ENCODE measurements around the gene CHD5. TPM values are rescaled to one million over a fixed set of nuclear protein-coding genes. Genes with fewer than 3 reads are reported as not detected.

CHD5 gene
- total and polyA plus RNA-seq, 2 of the 13 experiments (the other 11 are each of a cell fraction or from before 2014, with no cell fraction given), result 0.02 to 0.21 TPM

DNA sequence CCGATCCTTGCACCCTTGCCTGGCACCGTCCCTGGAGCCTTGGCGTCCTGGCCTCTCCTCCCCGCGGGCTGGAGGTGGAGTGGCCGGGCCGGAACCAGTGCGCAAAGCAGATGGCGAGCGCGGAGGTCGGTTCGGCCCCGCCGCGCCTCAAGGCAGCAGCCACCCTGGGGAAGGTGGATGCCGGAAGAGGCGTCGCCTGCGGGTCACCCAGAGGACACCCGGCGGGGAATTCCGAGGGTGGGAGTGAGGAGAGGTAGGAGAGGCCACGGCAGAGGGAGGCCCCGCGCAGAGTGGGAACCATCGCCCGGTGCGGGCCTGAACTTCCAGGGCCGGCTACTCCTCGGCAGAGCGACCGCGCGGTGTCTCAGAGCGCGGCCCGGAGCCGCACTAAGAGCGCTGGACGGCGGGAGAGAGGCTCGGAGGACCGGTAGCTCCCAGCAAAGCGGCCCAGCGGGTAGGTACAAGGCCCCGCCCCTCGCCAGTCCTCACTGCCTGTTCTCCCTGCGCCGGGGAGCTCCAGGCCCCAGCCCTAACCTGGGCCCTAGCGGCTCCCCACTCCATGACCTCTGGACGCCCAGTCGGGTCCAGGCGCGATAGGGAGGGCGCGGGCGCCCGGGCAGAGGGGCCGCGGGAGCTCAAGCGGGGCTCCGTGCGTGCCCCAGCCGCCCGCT is 25.9 kb upstream of the CHD5 start, which contains the start of gene RNF207 (continued):
- TF ChIP-seq, protein P1, sequence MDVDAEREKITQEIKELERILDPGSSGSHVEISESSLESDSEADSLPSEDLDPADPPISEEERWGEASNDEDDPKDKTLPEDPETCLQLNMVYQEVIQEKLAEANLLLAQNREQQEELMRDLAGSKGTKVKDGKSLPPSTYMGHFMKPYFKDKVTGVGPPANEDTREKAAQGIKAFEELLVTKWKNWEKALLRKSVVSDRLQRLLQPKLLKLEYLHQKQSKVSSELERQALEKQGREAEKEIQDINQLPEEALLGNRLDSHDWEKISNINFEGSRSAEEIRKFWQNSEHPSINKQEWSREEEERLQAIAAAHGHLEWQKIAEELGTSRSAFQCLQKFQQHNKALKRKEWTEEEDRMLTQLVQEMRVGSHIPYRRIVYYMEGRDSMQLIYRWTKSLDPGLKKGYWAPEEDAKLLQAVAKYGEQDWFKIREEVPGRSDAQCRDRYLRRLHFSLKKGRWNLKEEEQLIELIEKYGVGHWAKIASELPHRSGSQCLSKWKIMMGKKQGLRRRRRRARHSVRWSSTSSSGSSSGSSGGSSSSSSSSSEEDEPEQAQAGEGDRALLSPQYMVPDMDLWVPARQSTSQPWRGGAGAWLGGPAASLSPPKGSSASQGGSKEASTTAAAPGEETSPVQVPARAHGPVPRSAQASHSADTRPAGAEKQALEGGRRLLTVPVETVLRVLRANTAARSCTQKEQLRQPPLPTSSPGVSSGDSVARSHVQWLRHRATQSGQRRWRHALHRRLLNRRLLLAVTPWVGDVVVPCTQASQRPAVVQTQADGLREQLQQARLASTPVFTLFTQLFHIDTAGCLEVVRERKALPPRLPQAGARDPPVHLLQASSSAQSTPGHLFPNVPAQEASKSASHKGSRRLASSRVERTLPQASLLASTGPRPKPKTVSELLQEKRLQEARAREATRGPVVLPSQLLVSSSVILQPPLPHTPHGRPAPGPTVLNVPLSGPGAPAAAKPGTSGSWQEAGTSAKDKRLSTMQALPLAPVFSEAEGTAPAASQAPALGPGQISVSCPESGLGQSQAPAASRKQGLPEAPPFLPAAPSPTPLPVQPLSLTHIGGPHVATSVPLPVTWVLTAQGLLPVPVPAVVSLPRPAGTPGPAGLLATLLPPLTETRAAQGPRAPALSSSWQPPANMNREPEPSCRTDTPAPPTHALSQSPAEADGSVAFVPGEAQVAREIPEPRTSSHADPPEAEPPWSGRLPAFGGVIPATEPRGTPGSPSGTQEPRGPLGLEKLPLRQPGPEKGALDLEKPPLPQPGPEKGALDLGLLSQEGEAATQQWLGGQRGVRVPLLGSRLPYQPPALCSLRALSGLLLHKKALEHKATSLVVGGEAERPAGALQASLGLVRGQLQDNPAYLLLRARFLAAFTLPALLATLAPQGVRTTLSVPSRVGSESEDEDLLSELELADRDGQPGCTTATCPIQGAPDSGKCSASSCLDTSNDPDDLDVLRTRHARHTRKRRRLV (CRISPR knock-in tag; IDR thresholded peaks at IDR 0.05), result 0 out of 2 replicates have a peak, but pooled peaks have one; percentile 77
- no peak for TF ChIP-seq MAFG (CRISPR knock-in tag; IDR thresholded peaks at IDR 0.05)
- TF ChIP-seq ZKSCAN1 (IDR thresholded peaks at IDR 0.05; ENCODE audit: low read length), result no peak
- 0 out of 2 replicates have a peak, but pooled peaks have one; percentile 16 for TF ChIP-seq GPN1 (CRISPR knock-in tag; IDR thresholded peaks at IDR 0.05; ENCODE audit: borderline replicate concordance)
- TF ChIP-seq, protein P2, sequence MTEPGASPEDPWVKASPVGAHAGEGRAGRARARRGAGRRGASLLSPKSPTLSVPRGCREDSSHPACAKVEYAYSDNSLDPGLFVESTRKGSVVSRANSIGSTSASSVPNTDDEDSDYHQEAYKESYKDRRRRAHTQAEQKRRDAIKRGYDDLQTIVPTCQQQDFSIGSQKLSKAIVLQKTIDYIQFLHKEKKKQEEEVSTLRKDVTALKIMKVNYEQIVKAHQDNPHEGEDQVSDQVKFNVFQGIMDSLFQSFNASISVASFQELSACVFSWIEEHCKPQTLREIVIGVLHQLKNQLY (CRISPR knock-in tag; IDR thresholded peaks at IDR 0.05), result no peak
- TF ChIP-seq, protein P3, sequence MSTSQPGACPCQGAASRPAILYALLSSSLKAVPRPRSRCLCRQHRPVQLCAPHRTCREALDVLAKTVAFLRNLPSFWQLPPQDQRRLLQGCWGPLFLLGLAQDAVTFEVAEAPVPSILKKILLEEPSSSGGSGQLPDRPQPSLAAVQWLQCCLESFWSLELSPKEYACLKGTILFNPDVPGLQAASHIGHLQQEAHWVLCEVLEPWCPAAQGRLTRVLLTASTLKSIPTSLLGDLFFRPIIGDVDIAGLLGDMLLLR (CRISPR knock-in tag; IDR thresholded peaks at IDR 0.05), result no peak
- peak; percentile 55; the same call in 1 of the 2 replicates for TF ChIP-seq ZNF430 (CRISPR knock-in tag; IDR thresholded peaks at IDR 0.05)
- peak; percentile 84 for TF ChIP-seq TAF1 (CRISPR knock-in tag; IDR thresholded peaks at IDR 0.05)
- no peak for TF ChIP-seq NFE2L1 (CRISPR knock-in tag; IDR thresholded peaks at IDR 0.05; ENCODE audit: borderline replicate concordance)
- no peak; the same call in 1 of the 2 replicates for TF ChIP-seq ZNF678 (CRISPR knock-in tag; IDR thresholded peaks at IDR 0.05)
- TF ChIP-seq RARG (CRISPR knock-in tag; IDR thresholded peaks at IDR 0.05; ENCODE audit: low read depth), result no peak
- no peak for TF ChIP-seq SIX1 (CRISPR knock-in tag; IDR thresholded peaks at IDR 0.05; ENCODE audit: borderline replicate concordance)
- no peak for TF ChIP-seq ZNF446 (CRISPR knock-in tag; IDR thresholded peaks at IDR 0.05)
- TF ChIP-seq CEBPB (IDR thresholded peaks at IDR 0.05; ENCODE audit: borderline replicate concordance, low read depth, low read length), result no peak
- no peak for TF ChIP-seq ZNF326 (CRISPR knock-in tag; IDR thresholded peaks at IDR 0.05; ENCODE audit: borderline replicate concordance)
- peak; percentile 70; the same call in 1 of the 2 replicates for TF ChIP-seq KLF6 (CRISPR knock-in tag; IDR thresholded peaks at IDR 0.05)
- peak; percentile 7; the same call in 1 of the 2 replicates for TF ChIP-seq PPARG (CRISPR knock-in tag; conservative IDR thresholded peaks at IDR 0.05)
- peak; percentile 94 for TF ChIP-seq ZFX (CRISPR knock-in tag; IDR thresholded peaks at IDR 0.05; ENCODE audit: low read depth)
- TF ChIP-seq NFYB (CRISPR knock-in tag; IDR thresholded peaks at IDR 0.05), result 0 out of 2 replicates have a peak, but pooled peaks have one; percentile 8
- TF ChIP-seq, protein P4, sequence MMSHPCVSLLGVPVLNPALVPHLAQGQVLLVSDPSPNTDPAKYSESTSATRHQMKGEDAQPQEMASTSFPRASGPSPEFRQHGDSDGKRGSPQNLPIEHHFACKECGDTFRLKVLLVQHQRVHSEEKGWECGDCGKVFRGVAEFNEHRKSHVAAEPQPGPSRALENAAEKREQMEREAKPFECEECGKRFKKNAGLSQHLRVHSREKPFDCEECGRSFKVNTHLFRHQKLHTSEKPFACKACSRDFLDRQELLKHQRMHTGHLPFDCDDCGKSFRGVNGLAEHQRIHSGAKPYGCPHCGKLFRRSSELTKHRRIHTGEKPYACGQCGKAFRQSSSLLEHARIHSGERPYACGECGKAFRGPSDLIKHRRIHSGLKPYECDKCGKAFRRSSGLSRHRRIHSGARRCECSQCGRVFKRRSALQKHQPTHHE (CRISPR knock-in tag; IDR thresholded peaks at IDR 0.05; ENCODE audit: borderline replicate concordance), result no peak
- TF ChIP-seq ZBTB8A (CRISPR knock-in tag; IDR thresholded peaks at IDR 0.05; ENCODE audit: borderline replicate concordance, low read depth), result no peak; the same call in 1 of the 2 replicates
- no peak for TF ChIP-seq CREB1 (IDR thresholded peaks at IDR 0.05)
- TF ChIP-seq CREB1 (CRISPR knock-in tag; IDR thresholded peaks at IDR 0.05), result no peak
- peak; percentile 41; the same call in 1 of the 2 replicates for TF ChIP-seq GLI4 (CRISPR knock-in tag; IDR thresholded peaks at IDR 0.05; ENCODE audit: borderline replicate concordance)

Data from HepG2 (cell line).